ENCODE results near the gene RBM46.
"Not testable (repeated sequence)": the region's sequence is repeated elsewhere in the genome, so short reads cannot be mapped to it uniquely, and the experiment has no call there.

The RBM46 gene

DNA sequence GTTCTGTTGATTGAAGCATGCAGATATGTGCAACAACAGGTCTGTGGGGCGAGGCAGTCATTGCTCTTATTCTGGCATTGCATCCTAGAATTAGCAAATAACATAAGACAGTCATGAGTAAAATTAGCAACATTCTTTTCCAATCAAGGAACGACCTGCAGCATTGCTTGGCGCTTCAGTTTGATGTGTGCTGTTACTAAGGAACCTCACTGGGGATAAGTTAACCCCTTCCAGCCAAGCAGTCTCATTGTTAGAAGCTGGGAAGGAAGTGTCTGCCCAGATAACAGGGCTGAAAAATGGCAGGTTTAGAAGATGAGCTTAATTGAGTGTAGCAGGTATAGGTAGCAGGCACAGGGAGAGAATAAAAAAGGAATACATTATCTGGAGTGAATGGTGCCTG lies 55.4 kb downstream of the RBM46 start:
- DNase-seq (ENCODE audit: low read depth in 1 of 2, low spot score in 1 of 2), result no peak

DNA sequence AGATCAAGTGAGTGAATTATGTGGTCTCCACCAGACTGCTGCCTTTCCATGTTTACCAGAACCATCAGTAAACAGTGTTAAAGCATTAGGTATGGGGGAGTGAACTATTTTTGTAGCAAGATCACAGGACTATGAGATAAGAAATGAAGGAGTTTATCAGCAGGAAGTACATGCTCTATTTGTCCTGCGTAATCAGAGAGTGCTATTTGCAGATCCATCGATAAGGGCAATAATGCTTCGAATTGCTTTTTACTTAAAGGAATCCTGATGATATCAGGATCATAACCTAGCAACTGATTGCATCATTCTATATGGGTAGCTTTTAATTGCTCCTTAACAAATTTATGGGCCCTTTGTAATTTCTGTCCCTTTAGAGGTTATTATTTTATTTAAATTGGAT lies 57.1 kb downstream of the RBM46 start:
- DNase-seq (ENCODE audit: low read depth in 1 of 2, low spot score in 1 of 2), result no peak

DNA sequence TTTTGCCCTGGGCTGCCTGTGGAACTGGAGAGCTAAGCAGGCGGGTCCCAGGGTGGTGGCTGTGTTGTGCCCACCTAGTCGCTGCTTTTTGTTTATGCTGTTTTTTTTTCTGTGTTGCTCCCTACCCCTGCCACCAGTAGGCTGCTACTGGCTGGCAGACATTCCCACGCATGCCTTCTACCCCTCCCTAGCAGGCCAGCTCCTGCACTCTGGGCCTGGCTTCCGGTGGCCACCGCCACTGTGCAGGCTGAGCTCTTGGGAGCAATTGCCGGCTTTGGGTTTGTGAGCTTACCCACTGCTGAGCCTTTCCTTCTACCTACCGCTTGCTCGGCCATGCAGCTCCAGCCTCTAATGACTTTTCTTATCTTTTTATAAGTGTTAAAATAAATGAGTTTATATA lies 57.6 kb downstream of the RBM46 start:
- no peak for DNase-seq (ENCODE audit: low read depth in 1 of 2, low spot score in 1 of 2)

DNA sequence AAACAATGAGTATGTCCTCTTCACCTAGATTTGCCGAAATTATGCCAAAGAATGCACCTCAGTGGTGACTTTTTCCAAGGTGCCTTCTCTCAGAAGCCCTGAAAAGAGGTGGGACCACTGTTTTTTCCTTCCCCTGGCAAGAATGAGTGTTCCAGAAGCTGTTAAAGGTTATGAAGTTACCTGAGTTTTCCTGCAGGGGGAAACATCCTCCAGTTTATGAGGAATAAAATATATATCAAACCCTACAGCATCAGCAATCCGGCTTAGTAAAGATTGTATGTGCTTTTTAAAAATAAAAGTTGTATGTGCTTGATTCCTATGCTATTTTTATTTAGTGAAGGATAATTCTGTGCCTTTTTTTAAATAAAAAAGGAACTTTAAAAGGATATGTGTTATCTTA lies 73.3 kb downstream of the RBM46 start:
- DNase-seq (ENCODE audit: low read depth in 1 of 2, low spot score in 1 of 2), result no peak

DNA sequence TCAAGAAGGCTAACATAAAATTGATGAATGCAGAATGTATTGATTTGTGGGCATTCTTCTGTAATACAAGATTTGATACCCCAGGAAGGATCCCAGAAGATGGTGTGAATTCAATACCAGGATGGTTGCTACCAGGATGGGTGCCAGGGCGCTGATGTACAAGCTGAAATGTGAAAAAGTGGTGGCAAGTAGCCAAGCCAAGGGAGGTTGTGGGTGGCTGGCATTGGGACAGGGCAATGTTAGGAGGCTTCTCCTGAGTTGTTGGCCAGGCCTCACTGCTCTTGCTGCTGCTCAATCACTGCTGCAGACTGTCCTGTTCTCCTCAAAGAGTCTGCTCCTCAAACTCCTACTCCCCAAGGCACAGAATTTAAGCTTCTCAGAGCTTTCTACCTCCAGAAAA lies 77.1 kb downstream of the RBM46 start:
- no peak for DNase-seq (ENCODE audit: low read depth in 1 of 2, low spot score in 1 of 2)

DNA sequence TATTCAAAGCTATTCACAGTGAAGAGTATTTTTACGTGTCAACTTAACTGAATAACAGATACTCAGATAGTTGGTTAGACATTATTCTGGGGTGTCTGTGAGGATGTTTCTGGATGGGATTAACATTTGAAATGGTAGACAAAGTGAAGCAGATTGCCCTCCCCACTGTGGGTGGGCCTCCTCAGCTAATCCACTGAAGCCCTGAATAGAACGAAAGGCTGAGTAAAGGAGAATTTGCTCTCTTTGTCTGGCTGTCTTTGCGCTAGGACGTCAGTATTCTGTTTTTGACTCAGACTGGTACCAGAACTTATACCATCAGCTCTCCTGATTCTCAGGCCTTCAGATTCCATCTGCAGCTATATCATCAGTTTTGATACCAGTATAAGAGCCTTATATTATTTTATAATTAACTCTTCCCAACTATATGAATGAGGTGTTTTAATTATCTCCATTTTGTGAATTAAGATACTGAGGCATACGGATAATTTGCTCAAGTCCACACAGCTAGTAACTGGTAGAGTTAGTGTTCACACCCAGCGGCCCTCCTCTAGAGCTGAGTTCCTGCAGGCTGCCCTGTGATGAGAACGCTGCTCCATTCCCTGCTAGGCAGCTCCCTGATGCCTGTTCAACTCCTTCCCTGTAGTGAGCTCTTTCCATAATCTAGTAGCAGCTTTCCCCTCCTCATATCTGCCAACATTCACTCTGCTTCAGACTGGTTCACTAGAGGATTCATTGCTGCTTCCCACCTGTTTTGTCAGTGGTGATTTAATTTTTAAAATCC lies 87.5 kb downstream of the RBM46 start:
- no peak for DNase-seq (ENCODE audit: low read depth in 1 of 2, low spot score in 1 of 2)

DNA sequence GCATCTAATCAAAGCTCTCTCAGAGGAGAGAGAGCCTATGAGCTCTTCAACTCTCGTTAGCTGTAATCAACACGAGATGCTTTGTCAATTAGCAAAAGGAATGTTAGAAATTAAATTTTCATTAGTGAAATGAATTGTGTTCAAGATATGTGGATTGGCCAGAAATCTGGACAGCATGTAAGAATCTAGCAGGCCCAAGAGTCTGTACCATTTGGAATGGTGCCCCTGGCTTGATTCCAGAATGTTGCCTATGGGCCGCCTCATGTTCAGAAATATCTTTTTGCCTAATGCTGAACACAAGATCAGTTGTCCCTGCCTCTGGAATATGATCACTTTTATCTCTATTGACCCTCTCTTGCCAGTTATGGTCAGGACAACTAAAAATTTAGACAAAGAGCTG lies 88.2 kb downstream of the RBM46 start:
- no peak for DNase-seq (ENCODE audit: low read depth in 1 of 2, low spot score in 1 of 2)

DNA sequence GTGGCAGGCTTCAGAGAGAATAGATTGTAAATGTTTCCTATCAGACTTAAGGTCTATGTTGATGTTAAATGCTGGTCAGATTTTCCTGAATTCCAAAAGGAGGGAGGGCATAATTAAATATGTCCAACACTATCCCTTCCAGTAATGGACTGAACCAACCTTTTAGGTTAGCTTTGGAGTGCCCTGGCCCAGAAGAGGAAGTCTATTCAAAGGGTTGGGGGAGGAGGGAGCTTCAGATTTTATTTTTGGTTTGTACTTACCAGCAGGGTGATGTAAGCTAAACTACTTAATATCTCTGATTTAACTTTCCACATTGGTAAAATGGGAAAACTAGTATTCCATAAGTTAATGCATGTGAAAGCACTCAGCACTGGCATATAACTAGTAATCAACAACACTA lies 91.1 kb downstream of the RBM46 start:
- no peak for DNase-seq (ENCODE audit: low read depth in 1 of 2, low spot score in 1 of 2)

DNA sequence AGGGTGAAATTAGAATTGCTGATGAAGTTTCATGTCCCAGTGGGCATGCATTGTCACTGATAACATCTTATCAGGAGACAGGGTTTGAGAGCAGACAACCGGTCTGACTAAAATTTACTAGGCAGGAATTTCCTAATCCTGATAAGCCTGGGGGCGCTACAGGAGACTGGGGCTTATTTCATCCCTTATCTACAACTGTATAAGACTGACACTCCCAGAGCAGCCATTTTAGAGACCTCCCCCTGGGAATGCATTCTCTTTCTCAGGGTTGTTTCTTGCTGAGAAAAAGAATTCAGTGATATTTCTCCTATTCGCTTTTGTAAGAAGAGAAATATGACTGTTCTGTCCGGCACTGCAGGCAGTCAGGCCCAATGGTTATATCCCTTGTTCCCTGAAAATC lies 93.0 kb downstream of the RBM46 start:
- DNase-seq (ENCODE audit: low read depth in 1 of 2, low spot score in 1 of 2), result not testable (repeated sequence)

DNA sequence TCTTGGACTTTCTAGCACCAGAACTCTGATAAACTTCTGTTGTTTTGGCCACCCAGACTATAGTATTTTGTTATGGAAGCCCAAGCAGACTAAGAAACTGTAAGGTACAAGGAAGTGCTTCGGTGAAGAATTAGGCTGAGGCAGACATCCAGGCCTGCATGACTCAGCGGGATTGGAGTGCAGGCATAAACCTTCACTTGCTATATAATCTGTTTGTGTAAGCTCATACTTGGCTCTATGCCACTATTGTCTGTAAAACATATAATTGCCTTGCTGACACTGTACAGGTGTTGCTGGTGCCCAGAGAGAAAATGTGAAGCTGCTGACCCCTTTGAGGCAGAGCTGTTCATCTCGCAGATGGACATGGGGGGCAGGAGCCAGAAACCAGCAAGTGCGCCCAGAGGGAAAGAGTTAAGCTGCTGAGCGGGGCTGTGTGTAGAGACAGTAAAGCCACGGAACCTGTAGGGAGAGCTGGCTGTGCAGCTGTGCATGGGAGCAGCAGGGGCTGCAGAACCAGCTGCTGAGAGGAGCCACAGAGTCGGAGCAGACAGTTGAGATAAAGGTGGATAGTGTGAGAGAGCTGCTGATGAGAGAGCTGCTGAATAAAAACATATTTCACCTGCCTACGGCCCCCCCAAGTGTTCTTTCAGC lies 96.2 kb downstream of the RBM46 start:
- no peak for DNase-seq (ENCODE audit: low read depth in 1 of 2, low spot score in 1 of 2)
